Neural cell (in vitro differentiated cells): ENCODE results near the gene PCDHA1. TPM values are rescaled to one million over a fixed set of nuclear protein-coding genes. Genes with fewer than 3 reads are reported as not detected.
"Not testable (repeated sequence)": the region's sequence is repeated elsewhere in the genome, so short reads cannot be mapped to it uniquely, and the experiment has no call there.

Experiments
- H2AFZ ChIP-seq: fragments of 200-600, 300-800 bp; sonication (generic), shearing (Covaris generic); 2 replicates; pipeline ENCODE4 v1.6.0; 2014; ENCODE audit warnings: low read depth, mild to moderate bottlenecking, antibody characterized with exemption, low read length, moderate library complexity
- H3F3A ChIP-seq: fragments of 200-600 bp; shearing (Covaris generic); 2 replicates; pipeline ENCODE4 v1.6.1; 2016; ENCODE audit warnings: mild to moderate bottlenecking, moderate library complexity, mixed read lengths, antibody characterized with exemption, low read length; ENCODE audit not compliant: insufficient read depth, poor library complexity, severe bottlenecking
- H3K27ac ChIP-seq: fragments of 200-600, 300-800 bp; sonication (generic), shearing (Covaris generic); 2 replicates; pipeline ENCODE4 v1.5.1; 2014; ENCODE audit warnings: mild to moderate bottlenecking, low read length, moderate library complexity
- H3K27me3 ChIP-seq: fragments of 300-800, 200-600 bp; sonication (generic), shearing (Covaris generic); 2 replicates; pipeline ENCODE4 v1.6.0; 2014; ENCODE audit warnings: mild to moderate bottlenecking, low read depth, low read length, moderate library complexity; ENCODE audit not compliant: insufficient read depth
- H3K36me3 ChIP-seq: fragments of 300-800, 200-600 bp; sonication (generic), shearing (Covaris generic); 2 replicates; pipeline ENCODE4 v1.5.1; 2014; ENCODE audit warnings: mild to moderate bottlenecking, antibody characterized with exemption, low read length, moderate library complexity; ENCODE audit not compliant: insufficient read depth
- H3K4me2 ChIP-seq: fragments of 300-800, 200-600 bp; sonication (generic), shearing (Covaris generic); 2 replicates; pipeline ENCODE4 v1.6.0; 2014; ENCODE audit warnings: mild to moderate bottlenecking, low read length
- H3K4me3 ChIP-seq: fragments of 300-800, 200-600 bp; sonication (generic), shearing (Covaris generic); 2 replicates; pipeline ENCODE4 v1.5.1; 2014; ENCODE audit warnings: mild to moderate bottlenecking, low read length, moderate library complexity
- H3K79me2 ChIP-seq: fragments of 200-600 bp; shearing (Covaris generic); replicated peaks from 2 replicates; pipeline ENCODE4 v1.6.0; 2014; ENCODE audit warnings: mild to moderate bottlenecking, low read length, moderate library complexity; ENCODE audit not compliant: insufficient read depth
- H3K9ac ChIP-seq: fragments of 300-800, 200-600 bp; sonication (generic), shearing (Covaris generic); 2 replicates; pipeline ENCODE4 v1.6.1; 2016; ENCODE audit warnings: mild to moderate bottlenecking, low read length, mixed read lengths
- H3K9me2 ChIP-seq: fragments of 200-600 bp; shearing (Covaris generic); 2 replicates; pipeline ENCODE4 v1.6.1; 2016; ENCODE audit warnings: mild to moderate bottlenecking, low read length, mixed read lengths; ENCODE audit not compliant: insufficient read depth
- H3K9me3 ChIP-seq: fragments of 200-600, 300-800 bp; sonication (generic), shearing (Covaris generic); 2 replicates; pipeline ENCODE4 v1.6.1; 2016; ENCODE audit warnings: mild to moderate bottlenecking, mixed run types, low read length, moderate library complexity, mixed read lengths
- H4K20me1 ChIP-seq: fragments of 200-600 bp; shearing (Covaris generic); 2 replicates; pipeline ENCODE4 v1.6.1; 2016; ENCODE audit warnings: mild to moderate bottlenecking, mixed run types; ENCODE audit not compliant: insufficient read depth
- EP300 ChIP-seq: fragments of 450-650 bp; conservative IDR thresholded peaks from 2 replicates; pipeline ENCODE4 v1.6.1; 2014; ENCODE audit warnings: antibody characterized with exemption, mild to moderate bottlenecking, moderate library complexity; ENCODE audit not compliant: poor library complexity, severe bottlenecking
- EZH2 ChIP-seq: fragments of 200-600, 300-800 bp; shearing (Covaris generic), sonication (generic); IDR thresholded peaks from 2 replicates; pipeline ENCODE4 v1.6.1; 2014; ENCODE audit warnings: antibody characterized with exemption, low read length, borderline replicate concordance, mild to moderate bottlenecking; ENCODE audit not compliant: insufficient read depth, poor library complexity, severe bottlenecking
- MXI1 ChIP-seq: fragments of 450-650 bp; conservative IDR thresholded peaks from 2 replicates; pipeline ENCODE4 v1.6.1; 2014; ENCODE audit warnings: antibody characterized with exemption, mild to moderate bottlenecking; ENCODE audit not compliant: poor library complexity, severe bottlenecking
- POLR2AphosphoS5 ChIP-seq: IDR thresholded peaks from 2 replicates; pipeline ENCODE4 v1.6.1; 2012
- RAD21 ChIP-seq: fragments of 450-650 bp; conservative IDR thresholded peaks from 2 replicates; pipeline ENCODE4 v1.6.1; 2014; ENCODE audit warnings: antibody characterized with exemption, mild to moderate bottlenecking, moderate library complexity
- SMC3 ChIP-seq: fragments of 450-650 bp; conservative IDR thresholded peaks from 2 replicates; pipeline ENCODE4 v1.6.1; 2014; ENCODE audit warnings: antibody characterized with exemption, mild to moderate bottlenecking, moderate library complexity; ENCODE audit not compliant: poor library complexity
- TAF1 ChIP-seq: IDR thresholded peaks from 2 replicates; pipeline ENCODE4 v1.6.1; 2012; ENCODE audit warnings: low read depth
- polyA plus RNA-seq: library from polyadenylated mRNA; depleted of rRNA; stranded (reverse); fragments of >200 nt; gene quantifications from 2 replicates; pipeline ENCODE4 v1.2.3, GENCODE V29; 2014
- TF ChIP-seq, protein P1 (sequence below): fragments of 450-650 bp; IDR thresholded peaks from 2 replicates; pipeline ENCODE4 v1.5.1; 2014; ENCODE audit warnings: antibody characterized with exemption, mild to moderate bottlenecking, moderate library complexity; ENCODE audit not compliant: poor library complexity, severe bottlenecking

The PCDHA1 gene
- polyA plus RNA-seq, 1 donor from 2014 or later, result 0.28 TPM

DNA sequence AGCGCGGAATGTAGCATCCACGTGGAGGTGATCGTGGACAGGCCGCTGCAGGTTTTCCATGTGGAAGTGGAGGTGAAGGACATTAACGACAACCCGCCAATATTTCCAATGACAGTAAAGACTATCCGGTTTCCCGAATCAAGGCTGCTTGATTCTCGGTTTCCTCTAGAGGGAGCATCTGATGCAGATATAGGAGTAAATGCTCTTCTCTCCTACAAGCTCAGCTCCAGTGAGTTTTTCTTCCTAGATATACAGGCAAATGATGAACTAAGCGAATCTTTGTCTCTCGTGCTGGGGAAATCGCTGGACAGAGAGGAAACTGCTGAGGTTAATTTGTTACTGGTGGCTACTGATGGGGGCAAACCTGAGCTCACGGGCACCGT lies 9.3 kb downstream of the PCDHA1 start:
- Histone ChIP-seq H4K20me1 (no peaks in the 10 kb centered on the region), H3K79me2 (peaks cover 5% of the 10 kb centered on the region), H3K9ac (peak overlapping the region; percentile 52), H3K4me2 (no peak overlapping the region), H3K36me3 (peaks cover 19% of the 10 kb centered on the region), H3K27ac (peak overlapping the region; percentile 58), H3K9me3 (peaks cover 64% of the 10 kb centered on the region), H3K9me2 (no peaks in the 10 kb centered on the region), H3F3A (no peaks in the 10 kb centered on the region), H3K27me3 (no peaks in the 10 kb centered on the region), H2AFZ (no peak overlapping the region), H3K4me3 (peak overlapping the region; percentile 59)
- TF ChIP-seq, protein P1, sequence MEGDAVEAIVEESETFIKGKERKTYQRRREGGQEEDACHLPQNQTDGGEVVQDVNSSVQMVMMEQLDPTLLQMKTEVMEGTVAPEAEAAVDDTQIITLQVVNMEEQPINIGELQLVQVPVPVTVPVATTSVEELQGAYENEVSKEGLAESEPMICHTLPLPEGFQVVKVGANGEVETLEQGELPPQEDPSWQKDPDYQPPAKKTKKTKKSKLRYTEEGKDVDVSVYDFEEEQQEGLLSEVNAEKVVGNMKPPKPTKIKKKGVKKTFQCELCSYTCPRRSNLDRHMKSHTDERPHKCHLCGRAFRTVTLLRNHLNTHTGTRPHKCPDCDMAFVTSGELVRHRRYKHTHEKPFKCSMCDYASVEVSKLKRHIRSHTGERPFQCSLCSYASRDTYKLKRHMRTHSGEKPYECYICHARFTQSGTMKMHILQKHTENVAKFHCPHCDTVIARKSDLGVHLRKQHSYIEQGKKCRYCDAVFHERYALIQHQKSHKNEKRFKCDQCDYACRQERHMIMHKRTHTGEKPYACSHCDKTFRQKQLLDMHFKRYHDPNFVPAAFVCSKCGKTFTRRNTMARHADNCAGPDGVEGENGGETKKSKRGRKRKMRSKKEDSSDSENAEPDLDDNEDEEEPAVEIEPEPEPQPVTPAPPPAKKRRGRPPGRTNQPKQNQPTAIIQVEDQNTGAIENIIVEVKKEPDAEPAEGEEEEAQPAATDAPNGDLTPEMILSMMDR, result peak; percentile 28
- TF ChIP-seq EP300, result no peak
- TF ChIP-seq EZH2, result no peak

DNA sequence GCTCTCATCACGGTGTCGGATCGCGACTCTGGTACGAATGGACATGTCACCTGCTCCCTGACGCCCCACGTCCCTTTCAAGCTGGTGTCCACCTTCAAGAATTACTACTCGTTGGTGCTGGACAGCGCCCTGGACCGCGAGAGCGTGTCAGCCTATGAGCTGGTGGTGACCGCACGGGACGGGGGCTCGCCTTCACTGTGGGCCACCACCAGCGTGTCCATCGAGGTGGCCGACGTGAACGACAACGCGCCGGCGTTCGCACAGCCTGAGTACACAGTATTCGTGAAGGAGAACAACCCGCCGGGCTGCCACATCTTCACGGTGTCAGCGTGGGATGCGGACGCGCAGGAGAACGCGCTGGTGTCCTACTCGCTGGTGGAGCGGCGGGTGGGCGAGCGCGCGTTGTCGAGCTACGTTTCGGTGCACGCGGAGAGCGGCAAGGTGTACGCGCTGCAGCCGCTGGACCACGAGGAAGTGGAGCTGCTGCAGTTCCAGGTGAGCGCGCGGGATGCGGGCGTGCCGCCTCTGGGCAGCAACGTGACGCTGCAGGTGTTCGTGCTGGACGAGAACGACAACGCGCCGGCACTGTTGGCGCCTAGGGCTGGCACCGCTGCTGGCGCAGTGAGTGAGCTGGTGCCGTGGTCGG lies 10.3 kb downstream of the PCDHA1 start:
- not testable (repeated sequence) for H3K4me2 ChIP-seq, H3K27me3 ChIP-seq, H3K27ac ChIP-seq, H2AFZ ChIP-seq, H3F3A ChIP-seq, H4K20me1 ChIP-seq, H3K9me2 ChIP-seq, H3K79me2 ChIP-seq, H3K9ac ChIP-seq
- Histone ChIP-seq H3K36me3 (peaks cover 22% of the 10 kb centered on the region), H3K4me3 (peak overlapping the region; percentile 59), H3K9me3 (peaks cover 69% of the 10 kb centered on the region)

DNA sequence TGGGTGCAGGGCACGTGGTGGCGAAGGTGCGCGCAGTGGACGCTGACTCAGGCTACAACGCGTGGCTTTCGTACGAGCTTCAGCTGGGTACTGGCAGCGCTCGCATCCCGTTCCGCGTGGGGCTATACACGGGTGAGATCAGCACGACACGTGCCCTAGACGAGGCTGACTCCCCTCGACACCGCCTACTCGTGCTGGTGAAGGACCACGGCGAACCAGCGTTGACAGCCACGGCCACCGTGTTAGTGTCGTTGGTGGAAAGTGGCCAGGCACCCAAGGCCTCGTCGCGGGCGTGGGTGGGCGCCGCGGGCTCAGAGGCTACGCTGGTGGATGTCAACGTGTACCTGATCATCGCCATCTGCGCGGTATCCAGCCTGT lies 10.8 kb downstream of the PCDHA1 start:
- H3K36me3 ChIP-seq, result peaks cover 26% of the 10 kb centered on the region
- no peak overlapping the region for H2AFZ ChIP-seq
- H4K20me1 ChIP-seq, result no peaks in the 10 kb centered on the region
- no peak overlapping the region for H3K9ac ChIP-seq
- H3K4me3 ChIP-seq, result peak overlapping the region; percentile 59
- no peak for TF ChIP-seq RAD21
- TF ChIP-seq EP300, result no peak
- TF ChIP-seq TAF1, result no peak
- TF ChIP-seq POLR2AphosphoS5, result no peak
- TF ChIP-seq SMC3, result no peak
- TF ChIP-seq EZH2, result no peak
- no peak for TF ChIP-seq MXI1
- H3K9me3 ChIP-seq, result peaks cover 71% of the 10 kb centered on the region
- H3K27me3 ChIP-seq, result no peaks in the 10 kb centered on the region
- H3K9me2 ChIP-seq, result no peaks in the 10 kb centered on the region
- no peak overlapping the region for H3K4me2 ChIP-seq
- peaks cover 5% of the 10 kb centered on the region for H3K79me2 ChIP-seq
- no peak overlapping the region for H3K27ac ChIP-seq
- H3F3A ChIP-seq, result no peaks in the 10 kb centered on the region
